Right hindlimb (tissue), 1 donor: Measurements from ENCODE around the gene SPAG9.
A peak's percentile ranks its signal among the peaks of the same experiment; 100 is the strongest.

Experiments
- DNase-seq: peaks from one replicate; pipeline ENCODE4 v3.0.0-alpha.2; 2018

The SPAG9 gene

DNA sequence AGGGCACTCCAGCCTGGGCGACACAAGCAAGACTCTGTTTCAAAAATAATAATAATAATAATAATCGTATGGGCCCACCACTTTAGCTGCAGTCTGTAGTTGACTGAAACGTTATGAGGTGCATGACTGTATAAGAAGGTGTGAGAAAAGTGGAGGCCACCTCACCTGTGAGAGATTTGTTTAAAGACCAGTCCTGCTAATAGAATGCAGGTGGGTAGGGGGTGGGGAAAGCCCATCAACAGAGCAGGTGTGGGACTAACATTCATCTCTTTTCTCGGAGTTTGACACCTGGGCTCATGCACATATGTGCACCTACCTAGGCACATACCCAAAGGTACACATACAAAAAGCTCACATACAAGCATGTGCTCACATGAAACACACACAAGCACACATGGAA, 186.5 kb downstream of the SPAG9 start:
- no peak for DNase-seq

DNA sequence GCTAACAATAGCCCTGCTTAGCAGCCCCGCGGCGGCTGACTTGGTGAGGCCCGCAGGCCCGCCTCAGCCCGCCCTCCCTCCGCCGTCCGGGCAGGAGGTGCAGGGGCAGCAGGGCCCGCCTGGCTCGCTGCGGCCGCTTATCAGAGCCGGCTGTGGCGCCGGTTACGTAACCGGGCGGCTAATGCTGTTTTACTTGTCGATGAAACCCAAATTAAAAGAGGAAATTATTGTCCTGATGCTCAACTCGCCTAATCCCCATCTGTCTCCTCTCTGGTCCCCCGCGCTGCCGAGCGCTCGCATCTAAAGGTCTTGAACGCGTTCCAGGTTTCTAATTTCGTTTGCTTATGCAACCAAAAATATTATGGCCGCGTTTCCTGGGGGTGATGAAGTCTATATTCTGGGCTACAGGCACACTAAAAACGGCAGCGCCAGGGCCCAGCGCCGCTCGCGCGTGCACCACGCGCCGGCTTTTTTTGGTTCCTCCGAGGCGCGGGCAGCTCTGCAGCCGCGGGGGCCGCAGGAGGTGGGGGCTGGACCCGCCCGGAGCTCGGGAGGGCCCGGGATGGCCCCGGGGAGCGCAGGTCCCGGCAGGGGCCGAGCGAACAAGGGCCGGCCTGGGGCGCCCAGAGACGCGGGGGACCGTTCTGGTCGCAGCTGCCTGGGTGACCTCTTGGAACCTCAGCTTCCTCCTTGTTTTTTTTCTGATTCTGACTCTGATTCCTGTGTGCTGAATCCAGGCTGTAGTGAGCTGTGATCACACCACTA, 189.3 kb downstream of the SPAG9 start:
- DNase-seq = peak; percentile 86

DNA sequence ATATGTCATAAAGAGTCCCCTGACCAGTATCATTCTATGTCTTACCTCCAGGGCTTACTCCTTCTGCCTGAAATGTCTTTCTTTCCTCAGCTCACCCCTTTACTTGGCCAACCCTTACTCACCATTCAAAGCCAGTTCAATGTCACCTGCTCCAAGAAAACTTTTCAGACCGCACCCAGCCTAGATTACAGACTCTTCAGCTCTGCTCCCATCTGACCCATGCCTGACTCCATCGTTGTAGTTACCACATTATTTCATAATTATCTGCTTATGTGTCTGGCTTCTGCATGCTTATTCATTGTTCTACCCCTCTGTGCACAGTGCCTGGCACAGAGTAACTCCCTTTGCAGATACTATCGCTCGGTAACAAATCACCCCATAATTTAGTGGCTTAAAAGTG, 192.0 kb downstream of the SPAG9 start:
- no peak for DNase-seq

DNA sequence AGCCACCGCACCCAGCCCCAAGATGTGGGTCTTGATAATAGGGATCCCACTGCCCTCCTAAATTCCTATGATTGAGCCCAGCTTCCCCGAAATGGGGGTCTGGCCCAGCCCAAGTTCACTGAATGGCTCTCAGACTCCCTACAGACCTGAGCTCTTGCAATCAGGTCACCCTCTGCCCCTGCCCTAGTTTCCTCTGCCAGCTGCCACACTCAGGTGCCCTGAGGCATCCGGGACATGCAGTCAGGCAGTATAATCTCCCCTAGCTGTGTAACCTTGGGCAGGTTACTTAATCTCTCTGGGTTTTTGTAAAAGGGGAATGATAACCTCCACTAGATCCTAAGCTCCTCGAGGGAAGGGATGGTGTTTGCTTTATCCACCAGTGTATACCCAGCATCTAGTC, 193.4 kb downstream of the SPAG9 start:
- DNase-seq = no peak

DNA sequence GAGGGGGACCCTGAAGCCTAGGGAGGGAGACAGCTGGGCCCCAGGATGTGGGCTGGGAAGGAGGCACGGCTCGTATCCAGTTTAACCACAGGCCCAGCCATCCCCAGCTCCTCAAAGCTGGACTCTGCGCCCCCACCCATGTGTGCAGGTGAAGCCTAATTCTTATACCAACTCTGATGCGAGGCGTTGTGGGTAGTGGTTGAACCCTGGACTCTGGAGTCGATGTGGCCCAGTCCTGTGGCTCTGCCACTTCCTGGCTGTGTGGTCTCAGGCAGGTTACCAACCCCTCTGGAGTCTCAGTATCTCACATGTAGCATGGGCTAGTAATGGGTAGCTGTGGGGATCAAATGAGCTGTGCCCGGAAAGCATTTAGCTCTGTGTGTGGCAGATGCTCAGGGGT, 194.1 kb downstream of the SPAG9 start:
- no peak for DNase-seq

DNA sequence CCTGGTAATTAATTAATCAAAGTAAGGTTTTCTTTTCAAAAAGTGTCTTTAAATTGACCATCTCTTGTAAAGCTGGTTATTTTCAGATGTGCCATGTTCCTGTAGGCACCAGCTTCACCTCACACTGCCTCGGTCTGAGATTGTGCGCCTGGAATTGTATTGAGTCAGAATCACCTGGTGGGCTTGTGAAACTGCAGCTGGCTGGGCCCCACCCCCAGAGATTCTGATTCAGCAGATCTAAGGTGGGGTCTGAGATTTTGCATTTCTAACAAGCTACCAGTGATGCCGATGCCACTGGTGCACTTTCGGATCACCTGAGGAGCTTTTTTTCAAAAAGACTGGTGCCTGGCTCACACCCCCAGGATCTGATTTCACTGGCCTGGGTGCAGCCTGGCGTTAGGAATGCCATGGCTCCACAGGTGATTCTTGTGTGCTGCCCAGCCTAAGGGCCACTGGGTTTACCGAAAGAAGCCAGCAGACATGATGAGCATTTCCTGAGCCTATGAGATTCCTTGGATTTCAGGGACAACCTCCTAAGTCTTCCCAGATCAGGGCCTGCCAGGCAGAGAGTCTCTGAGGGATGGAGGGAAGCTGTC, 195.3 kb downstream of the SPAG9 start:
- DNase-seq = no peak

DNA sequence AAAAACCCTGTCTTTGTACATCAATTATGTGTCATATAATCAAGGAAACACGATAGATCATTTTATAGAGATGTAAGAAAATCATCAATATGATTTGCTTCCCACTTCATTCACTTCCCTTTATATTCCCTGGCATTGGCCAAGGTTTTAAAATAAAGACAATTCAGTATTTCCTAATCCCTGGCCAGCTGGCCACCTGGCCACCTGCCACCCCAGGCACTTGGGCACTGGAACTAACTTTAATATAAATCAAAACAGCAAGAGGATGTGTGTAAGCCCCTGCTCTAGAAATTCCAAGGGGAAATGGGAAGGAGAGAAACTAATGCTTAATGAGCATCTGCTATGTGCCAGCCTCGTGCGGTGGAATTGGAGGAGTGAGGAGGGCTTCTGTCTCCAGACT, 195.9 kb downstream of the SPAG9 start:
- DNase-seq = no peak

DNA sequence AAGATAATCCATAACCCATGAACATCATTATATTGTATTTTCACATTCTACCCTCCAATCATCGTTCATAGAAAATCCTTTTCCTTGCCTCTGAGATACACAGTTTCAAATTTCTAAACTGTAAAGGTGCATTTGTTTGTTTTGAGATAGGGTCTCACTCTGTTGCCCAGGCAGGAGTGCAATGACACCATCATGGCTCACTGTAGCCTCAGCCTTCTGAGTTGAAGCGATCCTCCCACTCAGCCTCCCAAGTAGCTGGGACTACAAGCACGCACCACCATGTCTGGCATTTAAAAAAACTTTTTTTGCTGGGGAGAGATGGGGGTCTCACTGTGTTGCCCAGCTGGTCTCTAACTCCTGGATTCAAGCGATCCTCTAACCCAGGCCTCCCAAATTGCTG, 196.4 kb downstream of the SPAG9 start:
- DNase-seq = no peak

DNA sequence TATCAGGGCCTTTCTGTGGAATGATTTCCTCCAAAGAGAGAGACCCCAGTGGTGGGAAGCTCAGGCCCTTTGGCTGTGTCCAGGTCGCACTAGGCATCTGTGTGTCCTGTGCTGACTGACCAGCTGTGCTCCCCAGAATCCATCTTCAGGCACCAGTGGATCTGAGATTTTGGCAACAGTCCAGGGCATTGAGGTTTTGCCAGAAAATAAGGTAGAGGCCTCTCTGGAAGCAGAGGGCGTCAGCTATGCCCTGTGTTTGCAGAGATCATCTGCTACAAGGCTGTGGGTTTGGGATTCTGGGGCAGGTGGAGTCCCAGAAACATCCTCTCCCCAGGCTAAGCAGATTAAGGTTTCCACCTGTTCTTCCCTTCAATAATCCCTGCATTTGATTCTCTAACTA, 197.1 kb downstream of the SPAG9 start:
- no peak for DNase-seq

DNA sequence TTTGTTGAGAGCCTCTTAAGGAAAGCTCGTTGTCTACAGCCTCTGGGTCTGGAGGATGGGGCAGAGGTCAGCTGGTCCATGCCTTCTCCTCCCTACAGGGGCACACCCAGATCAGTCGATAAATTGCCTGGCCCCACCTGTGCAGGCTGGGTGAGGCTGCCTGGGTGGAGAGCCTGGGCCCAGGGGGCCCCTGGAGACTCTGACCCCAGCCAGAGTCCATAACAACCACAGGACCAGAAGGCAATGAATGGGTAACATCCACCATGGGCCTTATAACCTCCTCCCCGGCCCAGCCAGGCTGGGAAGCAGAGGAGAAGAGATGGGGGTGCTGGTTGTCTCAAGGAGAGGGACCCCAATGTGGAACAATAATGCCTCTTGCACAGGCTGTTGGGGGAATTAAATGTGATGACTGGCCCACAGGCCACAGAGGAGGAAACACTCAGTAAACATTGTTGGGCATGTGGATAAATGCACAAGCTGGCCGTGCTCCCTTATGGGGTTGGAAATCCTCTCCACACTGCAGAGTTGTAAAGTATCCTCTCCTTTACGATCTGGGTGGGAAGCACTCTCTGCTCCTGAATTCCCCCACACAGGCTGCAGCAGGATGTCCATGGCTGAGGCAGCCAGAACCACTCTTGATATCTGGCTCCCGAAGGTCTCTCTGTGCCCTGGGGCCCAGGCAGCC, 197.8 kb downstream of the SPAG9 start:
- no peak for DNase-seq

DNA sequence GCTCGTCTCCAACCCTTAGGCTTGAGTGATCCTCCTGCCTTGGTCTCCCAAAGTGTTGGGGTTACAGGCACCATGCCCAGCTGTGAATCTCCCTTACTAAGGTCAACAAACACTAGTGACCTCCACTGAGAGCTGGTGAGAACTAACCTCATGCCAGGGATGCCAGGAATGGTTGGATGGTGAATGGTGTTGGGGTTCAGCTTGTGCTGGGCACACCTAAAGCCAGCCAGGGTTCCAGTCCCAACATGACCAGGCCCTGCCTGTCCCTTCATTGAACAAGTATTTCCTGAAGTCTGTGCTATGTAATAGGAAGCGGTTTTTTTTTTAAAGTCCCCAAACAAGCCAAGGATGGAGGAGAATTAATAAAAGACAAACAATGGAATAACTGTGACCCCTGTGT, 198.6 kb downstream of the SPAG9 start:
- no peak for DNase-seq

DNA sequence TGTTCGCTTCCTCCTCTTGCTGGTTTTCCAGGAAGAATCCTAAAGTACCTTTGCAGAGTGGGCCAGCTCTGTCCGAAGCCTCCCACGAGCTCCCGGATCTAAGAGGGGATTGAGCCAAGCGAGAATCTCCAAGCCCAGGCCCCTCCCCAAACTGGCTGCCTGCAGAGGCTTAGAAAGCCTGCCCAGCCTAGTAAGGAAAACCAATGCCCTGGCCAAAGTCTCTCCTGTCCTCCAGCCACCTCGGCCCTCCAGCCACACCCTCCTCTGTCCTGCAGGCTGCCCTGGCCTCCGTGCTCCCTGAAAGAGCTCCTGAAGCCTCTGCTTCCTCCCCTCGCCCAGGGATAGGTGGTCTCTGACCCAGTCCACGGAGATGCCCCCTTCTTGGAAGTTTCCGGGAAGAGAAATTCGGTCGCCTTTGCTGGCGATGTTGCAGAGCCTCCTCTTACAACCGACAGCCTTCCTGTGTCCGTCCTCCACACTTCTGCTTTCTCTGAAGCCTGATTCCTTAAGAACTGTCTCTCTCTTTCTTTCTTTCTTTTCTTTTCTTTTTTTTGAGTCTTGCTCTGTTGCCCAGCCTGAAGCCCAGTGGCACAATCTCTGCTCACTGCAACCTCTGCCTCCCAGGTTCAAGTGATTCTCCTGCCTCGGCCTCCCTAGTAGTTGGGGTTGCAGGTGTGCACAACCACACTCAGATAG, 199.6 kb downstream of the SPAG9 start:
- DNase-seq = no peak

DNA sequence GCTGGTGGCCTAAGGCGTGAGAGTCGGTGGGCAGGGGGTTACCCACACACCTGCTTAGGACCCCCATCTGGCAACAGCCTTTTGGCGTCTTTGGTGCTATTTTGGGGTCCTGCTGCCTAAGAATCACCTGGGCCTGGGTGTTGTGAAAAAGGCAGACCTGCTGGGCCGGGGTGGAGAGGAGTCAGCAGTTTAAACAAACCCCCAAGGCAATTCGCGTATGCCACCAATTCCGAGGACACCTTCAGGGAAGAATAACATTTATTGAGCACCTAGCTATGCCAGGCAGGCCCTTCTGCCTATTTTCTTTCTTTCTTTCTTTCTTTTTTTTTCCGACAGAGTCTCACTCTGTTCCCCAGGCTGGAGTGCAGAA, 200.6 kb downstream of the SPAG9 start:
- no peak for DNase-seq

DNA sequence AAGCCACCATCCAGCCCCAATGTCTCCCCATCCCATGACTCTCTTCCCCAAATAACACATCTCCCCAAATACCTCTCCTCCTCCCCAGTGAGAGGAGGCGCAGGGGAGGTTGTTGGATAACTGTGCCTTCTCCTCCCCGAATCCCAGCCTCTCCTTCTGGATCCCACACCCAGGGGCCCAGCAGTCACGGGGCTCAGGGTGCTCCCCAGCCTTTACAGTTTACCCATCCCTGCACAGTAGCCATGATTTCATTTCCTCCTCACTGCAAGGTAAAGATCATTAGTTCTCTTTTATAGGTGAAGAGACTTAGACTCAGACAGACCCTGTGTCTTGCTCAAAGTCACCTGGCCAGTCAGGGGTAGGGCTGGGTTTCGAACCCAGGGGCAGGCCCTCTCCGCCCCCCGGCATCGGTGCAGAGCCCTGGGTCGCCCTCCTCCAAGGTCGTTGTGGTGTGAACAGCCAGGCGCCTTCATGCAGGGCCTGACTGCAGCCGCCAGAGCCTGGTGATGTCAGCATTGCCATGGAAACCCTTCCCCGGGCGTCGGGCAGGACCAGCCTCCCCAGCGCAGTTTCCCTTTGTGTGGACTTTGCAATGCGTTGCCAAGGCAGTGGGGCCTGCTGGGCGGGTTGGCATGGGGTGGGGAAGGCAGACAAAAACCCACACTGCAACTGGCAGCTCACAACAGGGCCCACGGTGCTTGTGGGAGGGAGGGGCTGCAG, 201.2 kb downstream of the SPAG9 start:
- DNase-seq = peak; percentile 93

DNA sequence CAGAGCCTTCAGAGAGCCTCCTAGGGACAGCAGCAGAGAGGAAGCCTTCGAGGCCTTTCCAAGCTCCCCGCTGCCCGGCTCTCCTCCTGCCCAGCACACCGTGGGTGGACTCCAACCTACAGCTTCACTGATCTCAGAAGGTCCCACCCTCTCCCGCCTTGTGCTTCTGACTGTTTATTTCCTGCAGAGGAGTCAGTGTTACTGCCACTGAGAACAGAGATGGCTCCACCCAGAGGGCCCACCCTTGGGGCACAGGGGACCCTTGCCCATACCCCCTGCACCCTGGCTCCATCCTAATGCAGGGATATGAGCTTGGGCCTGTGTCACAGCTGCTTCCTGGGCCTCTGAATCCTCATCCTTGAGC, 201.8 kb downstream of the SPAG9 start:
- no peak for DNase-seq

DNA sequence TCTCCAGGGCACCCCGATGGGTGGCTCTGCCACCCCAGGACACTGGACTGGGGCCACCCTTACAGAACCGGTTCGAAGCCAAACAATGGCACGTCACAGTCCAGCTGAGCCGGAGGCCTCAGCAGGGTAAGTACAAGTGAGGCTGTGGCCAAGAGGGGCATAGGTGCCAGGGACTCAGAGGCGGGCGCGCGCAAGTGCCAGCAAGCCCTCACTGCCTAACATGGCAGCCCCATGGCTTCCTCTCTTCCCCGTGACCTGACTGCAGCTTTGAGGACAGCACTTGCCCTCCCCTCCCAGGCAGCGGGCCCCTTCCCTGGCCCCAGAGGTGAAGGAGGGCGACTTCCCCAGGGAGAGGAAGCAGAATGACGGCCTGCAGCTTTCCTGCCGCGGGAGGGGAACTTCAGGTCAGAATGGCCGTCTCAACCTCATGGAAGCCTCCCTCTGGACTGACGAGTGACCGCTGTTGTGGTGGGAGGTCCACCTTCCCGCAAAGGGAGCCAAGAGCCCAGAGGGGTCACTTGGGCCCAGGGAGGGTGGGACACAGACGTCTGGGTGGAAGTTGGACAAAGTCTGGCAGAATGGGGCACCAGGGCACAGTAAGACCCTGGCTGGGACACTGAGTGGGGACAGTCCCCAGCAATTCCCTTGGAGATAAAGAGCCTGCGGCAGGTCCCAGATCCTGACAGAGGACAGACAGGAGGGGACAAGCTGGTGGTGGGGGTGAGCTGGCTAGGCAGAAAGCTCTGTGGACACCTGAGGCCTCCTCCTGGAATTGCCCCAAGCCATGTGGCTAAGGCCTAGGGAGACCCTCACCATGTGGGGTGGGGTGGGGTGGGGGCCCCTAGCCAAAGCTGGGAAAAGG, 202.4 kb downstream of the SPAG9 start:
- no peak for DNase-seq

DNA sequence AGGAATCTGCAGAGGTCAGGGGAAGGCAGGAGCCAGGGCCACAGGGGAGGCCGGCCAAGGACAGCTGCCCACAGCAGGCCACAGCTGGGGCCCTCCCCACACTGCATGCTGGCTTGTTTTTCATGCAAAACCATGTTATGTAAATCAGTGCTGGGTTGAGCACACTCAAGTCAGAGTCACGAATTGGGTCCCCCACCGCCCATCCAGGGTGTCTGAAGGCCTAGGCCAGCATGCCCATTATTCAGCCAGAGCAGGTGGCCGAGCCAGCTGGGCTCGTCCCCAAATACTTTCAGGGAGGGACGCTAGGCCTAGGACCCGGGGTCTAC, 203.3 kb downstream of the SPAG9 start:
- no peak for DNase-seq

DNA sequence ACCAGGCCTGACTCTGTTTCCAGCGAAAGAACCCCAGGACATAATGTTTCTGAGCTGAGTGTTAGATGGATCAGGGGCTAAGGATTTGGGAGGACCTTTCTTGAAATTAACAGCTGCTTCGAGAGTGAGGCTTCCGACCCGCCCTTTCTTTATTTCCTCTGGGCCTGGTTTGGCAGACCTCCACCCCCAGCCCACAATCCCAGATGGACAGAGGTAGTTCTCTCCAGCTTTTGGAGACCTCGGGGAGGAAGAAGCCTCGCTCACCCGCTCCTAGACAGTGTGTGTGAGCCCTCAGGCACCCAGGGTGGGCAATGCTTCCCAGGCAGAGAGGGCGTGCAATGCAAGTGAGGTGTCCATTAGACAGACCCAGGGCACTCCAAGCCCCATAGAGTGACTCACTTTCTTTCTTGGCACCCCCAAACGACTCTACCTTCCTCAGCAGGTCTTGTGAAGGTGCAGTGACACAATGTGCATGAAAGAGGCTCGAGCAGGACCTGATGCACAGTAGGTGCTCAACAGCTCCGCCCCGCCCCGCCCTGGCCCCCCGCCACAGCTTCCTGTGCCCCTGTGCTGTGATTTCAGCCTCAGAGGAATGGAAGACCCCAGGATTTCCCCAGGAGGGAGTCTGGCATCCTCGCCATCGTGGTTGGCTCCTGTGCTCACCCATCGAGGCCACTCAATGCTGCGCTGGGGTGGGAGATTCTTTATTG, 203.8 kb downstream of the SPAG9 start:
- no peak for DNase-seq

DNA sequence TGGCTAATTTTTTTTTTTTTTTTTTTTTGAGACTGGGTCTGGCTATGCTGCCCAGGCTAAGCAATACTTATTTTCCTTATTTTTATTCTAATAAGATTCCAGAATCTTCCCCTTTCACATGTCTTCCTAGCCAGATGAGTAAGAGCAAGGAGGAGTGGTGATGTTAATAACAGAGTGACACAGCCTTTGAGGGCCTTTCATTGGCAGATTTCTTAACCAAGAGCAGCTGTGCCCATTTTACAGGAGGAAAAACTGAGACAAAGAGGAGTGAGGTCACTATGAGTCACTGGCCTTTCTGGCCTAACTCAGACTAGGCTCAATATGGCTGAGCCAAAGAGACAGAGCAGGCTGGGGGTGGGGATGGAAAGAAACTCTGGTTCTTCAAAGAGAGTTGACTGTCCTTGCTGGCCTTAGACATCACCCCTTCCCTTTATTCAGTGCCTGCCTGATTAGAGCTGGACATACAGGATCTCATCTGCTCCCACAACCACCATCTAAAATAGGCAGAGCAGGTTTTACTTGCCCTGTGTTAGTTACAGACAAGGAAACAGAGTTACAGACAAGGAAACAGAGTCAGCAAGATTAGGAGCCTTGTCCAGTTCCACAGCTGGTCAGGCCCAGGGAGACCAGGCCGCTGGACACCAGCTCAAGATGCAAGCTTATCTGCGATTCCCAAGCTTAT, 204.5 kb downstream of the SPAG9 start:
- no peak for DNase-seq

DNA sequence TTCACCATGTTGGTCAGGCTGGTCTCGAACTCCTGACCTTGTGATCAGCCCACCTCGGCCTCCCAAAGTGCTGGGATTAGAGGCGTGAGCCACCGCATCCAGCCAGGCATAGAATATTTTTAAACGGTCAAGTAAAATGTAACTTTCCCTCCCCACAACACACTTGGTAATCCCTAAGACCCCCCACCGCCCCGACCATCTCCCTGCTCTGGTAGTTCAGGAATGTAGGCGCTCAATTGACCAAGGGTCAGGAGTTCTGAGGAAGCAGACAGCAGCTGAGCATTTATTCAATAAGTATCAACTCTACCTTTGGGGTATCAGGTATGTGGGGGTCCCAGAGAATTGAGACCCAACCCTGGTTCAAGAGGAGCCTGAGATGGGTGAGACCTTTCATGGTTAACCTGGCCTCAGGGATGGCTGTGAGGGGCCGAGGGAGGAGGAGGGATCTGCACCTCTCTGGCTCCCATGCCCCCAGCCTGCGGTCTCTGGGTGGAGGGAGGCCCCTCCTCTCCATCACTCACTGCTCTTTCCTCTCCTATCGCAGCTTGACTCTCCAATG, 206.1 kb downstream of the SPAG9 start:
- DNase-seq = no peak

DNA sequence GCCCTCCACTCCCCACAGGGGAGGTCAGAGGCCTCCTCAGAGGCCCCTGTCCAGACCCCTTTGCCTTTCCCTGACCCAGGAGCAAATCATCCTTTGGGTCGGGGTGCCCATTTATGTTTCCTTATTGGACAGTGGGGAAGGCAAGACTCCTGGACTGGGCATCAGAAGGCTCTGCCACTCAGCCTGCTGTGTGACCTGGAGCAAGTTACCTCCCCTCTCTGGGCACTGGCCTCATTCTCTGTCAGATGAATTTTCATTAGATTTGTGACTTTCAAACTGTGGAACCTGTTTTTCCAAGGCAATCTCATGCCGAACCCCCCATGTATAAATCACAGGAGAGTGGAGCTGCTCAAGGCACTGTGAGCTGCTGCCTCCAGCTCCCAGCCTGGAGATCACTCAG, 207.5 kb downstream of the SPAG9 start:
- DNase-seq = no peak
